ENCODE results near the gene MYH10.

MYH10 gene

GRCh38 chr17:8469964-8470363 is 160.6 kb downstream of the MYH10 start:
- no peak for DNase-seq

- no peak for DNase-seq
Measured at GRCh38 chr17:8468980-8469379, 161.5 kb downstream of the MYH10 start.

- no peak for DNase-seq
Measured at GRCh38 chr17:8468127-8468526, 162.4 kb downstream of the MYH10 start.

GRCh38 chr17:8467527-8467926 is 163.0 kb downstream of the MYH10 start:
- DNase-seq, result no peak

GRCh38 chr17:8466873-8467272 is 163.7 kb downstream of the MYH10 start:
- no peak for DNase-seq

GRCh38 chr17:8466456-8466855 is 164.1 kb downstream of the MYH10 start:
- no peak for DNase-seq

GRCh38 chr17:8465759-8466158 is 164.8 kb downstream of the MYH10 start:
- DNase-seq, result no peak

- DNase-seq, result no peak
Measured at GRCh38 chr17:8465356-8465755, 165.2 kb downstream of the MYH10 start.

- DNase-seq, result no peak
Measured at GRCh38 chr17:8464941-8465340, 165.6 kb downstream of the MYH10 start.

- DNase-seq, result no peak
Measured at GRCh38 chr17:8463099-8463498, 167.4 kb downstream of the MYH10 start.

GRCh38 chr17:8462564-8462963 is 168.0 kb downstream of the MYH10 start:
- no peak for DNase-seq

GRCh38 chr17:8459831-8460230 is 170.7 kb downstream of the MYH10 start:
- DNase-seq, result no peak

GRCh38 chr17:8459107-8459506 is 171.4 kb downstream of the MYH10 start:
- DNase-seq, result no peak

GRCh38 chr17:8458128-8458527 is 172.4 kb downstream of the MYH10 start:
- no peak for DNase-seq

GRCh38 chr17:8455665-8456209 is 174.8 kb downstream of the MYH10 start:
- peak; percentile 52 for DNase-seq

- DNase-seq, result no peak
Measured at GRCh38 chr17:8453326-8453725, 177.2 kb downstream of the MYH10 start.

GRCh38 chr17:8451933-8452614 is 178.5 kb downstream of the MYH10 start:
- no peak for DNase-seq

- peak; percentile 77 for DNase-seq
Measured at GRCh38 chr17:8448310-8448709, 182.2 kb downstream of the MYH10 start.

- peak; percentile 69 for DNase-seq
Measured at GRCh38 chr17:8447799-8448198, 182.7 kb downstream of the MYH10 start.

- DNase-seq, result no peak
Measured at GRCh38 chr17:8445536-8445935, 185.0 kb downstream of the MYH10 start.

- DNase-seq, result peak; percentile 47
Measured at GRCh38 chr17:8444494-8444893, 186.0 kb downstream of the MYH10 start.

GRCh38 chr17:8443756-8444155 is 186.8 kb downstream of the MYH10 start:
- DNase-seq, result no peak

GRCh38 chr17:8442310-8442709 is 188.2 kb downstream of the MYH10 start:
- no peak for DNase-seq

- DNase-seq, result no peak
Measured at GRCh38 chr17:8441690-8442089, 188.8 kb downstream of the MYH10 start.

GRCh38 chr17:8439681-8440080 is 190.8 kb downstream of the MYH10 start:
- no peak for DNase-seq
